HEK293T (cell line): ENCODE measurements around the gene RASD1.

Experiments
- BHLHE40 ChIP-seq: fragments of 450-650 bp; IDR thresholded peaks from 2 replicates; pipeline ENCODE4 v1.6.1; 2016; ENCODE audit warnings: mild to moderate bottlenecking, moderate library complexity, borderline replicate concordance
- FOXA1 ChIP-seq: fragments of 450-650 bp; IDR thresholded peaks from 2 replicates; pipeline ENCODE4 v1.6.1; 2016; ENCODE audit warnings: mild to moderate bottlenecking
- FOXK2 ChIP-seq: fragments of 450-650 bp; IDR thresholded peaks from 2 replicates; pipeline ENCODE4 v1.6.1; 2016; ENCODE audit warnings: mild to moderate bottlenecking
- L3MBTL2 ChIP-seq: fragments of 450-650 bp; conservative IDR thresholded peaks from 2 replicates; pipeline ENCODE4 v1.6.1; 2016; ENCODE audit warnings: mild to moderate bottlenecking
- LEF1 ChIP-seq: fragments of 450-650 bp; IDR thresholded peaks from 2 replicates; pipeline ENCODE4 v1.6.1; 2017; ENCODE audit warnings: mild to moderate bottlenecking, borderline replicate concordance
- NFRKB ChIP-seq: fragments of 450-650 bp; IDR thresholded peaks from 2 replicates; pipeline ENCODE4 v1.6.1; 2016; ENCODE audit warnings: mild to moderate bottlenecking, moderate library complexity
- SP1 ChIP-seq: fragments of 450-650 bp; IDR thresholded peaks from 2 replicates; pipeline ENCODE4 v1.6.1; 2017
- SUZ12 ChIP-seq: fragments of 450-650 bp; IDR thresholded peaks from 2 replicates; pipeline ENCODE4 v1.6.1; 2016; ENCODE audit warnings: mild to moderate bottlenecking

DNA sequence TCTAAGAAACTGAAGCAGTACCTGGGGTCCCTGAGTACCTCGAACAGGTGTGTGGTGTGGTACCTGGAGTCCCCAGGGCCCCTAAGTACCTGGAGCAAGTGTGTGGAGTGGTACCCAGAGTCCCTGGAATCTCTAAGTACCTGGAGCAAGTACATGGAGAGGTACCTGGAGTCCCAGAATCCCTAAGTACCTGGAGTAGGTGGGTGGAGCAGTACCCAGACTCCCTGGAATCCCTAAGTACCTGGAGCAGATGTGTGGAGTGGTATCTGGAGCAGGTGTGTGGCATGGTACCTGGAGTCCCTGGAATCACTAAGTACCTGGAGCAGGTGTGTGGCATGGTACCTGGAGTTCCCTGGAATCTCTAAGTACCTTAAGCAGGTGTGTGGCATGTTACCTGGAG, 41.9 kb downstream of the RASD1 start:
- TF ChIP-seq BHLHE40 (no peak), FOXK2 (no peak), LEF1 (no peak), FOXA1 (no peak), SUZ12 (no peak), L3MBTL2 (no peak), NFRKB (no peak), SP1 (no peak)
